ENCODE results near the gene GRHPR.

The GRHPR gene

DNA sequence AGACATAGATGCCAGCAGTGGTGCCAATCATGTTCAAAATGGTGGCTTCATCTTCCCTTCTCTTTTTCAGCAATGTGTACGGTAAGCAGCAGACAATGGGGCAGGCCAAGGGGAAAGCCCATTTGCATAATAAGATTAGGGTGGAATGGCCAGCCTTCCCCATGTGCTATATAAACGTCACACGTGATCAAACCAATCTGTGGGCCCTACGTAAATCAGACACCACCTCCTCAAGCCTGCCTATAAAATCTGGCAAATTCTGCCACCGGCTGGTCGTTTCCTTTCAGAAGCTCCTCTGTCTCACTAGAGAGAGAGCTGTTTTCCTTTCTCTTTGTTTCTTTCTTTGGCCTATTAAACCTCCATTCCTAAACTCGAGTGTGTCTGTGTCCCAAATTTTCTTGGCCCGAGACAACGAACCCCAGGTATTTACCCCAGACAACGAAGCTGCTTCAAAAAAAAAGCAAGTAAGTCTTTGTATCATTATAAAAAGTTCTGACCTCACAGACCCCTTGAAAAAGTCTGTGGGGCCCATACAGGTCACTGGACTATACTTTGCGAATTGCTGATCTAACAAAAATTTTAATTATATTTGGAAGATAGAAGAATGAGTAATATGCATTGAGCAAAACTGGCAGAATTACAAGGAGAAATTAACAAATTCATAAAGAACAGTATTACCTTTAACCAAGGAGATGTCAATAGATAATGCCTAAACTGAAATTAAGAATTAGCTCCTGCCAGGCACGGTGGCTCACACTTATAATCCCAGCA is 27.6 kb downstream of the GRHPR start:
- POLR2A ChIA-PET: interaction anchor here (0.7 to 0.9 kb wide), 3 partner anchors 14 to 16 kb away, joined by 3 to 7 read pairs (median 4); partner anchors contain the start of gene ZBTB5
- CTCF ChIA-PET: interaction anchor here (0.6 to 1.3 kb wide), 2 partner anchors 454 to 761 kb away, joined by 3 read pairs; no protein-coding TSS in a partner anchor

DNA sequence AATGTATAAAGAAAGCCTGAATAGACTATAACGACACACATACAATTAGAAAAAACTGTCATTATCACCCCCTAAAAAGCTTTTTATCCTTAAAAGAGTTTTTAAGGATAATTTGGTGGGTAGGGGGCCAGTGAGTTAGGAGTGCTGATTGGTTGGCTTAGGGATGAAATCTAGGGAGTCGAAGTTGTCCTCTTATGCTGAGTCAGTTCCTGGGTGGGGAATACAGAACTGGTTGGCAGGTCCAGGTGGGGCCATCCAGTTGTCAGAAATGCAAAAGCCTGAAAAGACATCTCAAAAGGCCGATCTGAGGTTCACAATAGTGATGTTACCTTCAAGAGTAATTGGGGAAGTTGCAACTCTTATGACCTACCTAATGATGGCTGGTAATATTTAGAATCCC is 29.1 kb downstream of the GRHPR start:
- H3K4me3 ChIP-seq (ENCODE audit: low read depth, low read length): no peak overlapping the region
- CTCF ChIA-PET: no interaction called here
- H3K4me1 ChIP-seq (ENCODE audit: control insufficient read depth, insufficient read depth, low read length): peaks cover 9% of the 10 kb centered on the region; the same call in 1 of the 2 replicates
- H3K9me3 ChIP-seq (ENCODE audit: control insufficient read depth, insufficient read depth, low read depth, low read length): no peaks in the 10 kb centered on the region
- POLR2A ChIA-PET: interaction anchor here (0.7 to 1.8 kb wide), 3 partner anchors 10 to 27 kb away, joined by 3 to 7 read pairs (median 3); no protein-coding TSS in a partner anchor
- H3K27ac ChIP-seq (ENCODE audit: extremely low read depth, low read depth, low read length): no peak overlapping the region
- H3K36me3 ChIP-seq (ENCODE audit: control insufficient read depth in 2 of 2, insufficient read depth in 1 of 2, low read length in 2 of 2): peaks cover 0 to 9% of the 10 kb centered on the region in 2 experiments; a peak in 2 of 3 replicates
- TF ChIP-seq TCF7L2 (IDR thresholded peaks at IDR 0.05; ENCODE audit: borderline replicate concordance, low read depth, low read length) (no peak), ZNF24 (tag by site-specific recombination; IDR thresholded peaks at IDR 0.05) (no peak), ZNF629 (tag by site-specific recombination; IDR thresholded peaks at IDR 0.05) (no peak), KLF17 (tag by site-specific recombination; IDR thresholded peaks at IDR 0.05) (no peak), KLF10 (tag by site-specific recombination; IDR thresholded peaks at IDR 0.05) (no peak), ZBTB6 (tag by site-specific recombination; IDR thresholded peaks at IDR 0.05) (no peak), ZNF112 (tag by site-specific recombination; IDR thresholded peaks at IDR 0.05) (no peak), ZNF184 (tag by site-specific recombination; IDR thresholded peaks at IDR 0.05) (no peak), ZXDB (tag by site-specific recombination; IDR thresholded peaks at IDR 0.05) (no peak)
- TF ChIP-seq, protein P1, sequence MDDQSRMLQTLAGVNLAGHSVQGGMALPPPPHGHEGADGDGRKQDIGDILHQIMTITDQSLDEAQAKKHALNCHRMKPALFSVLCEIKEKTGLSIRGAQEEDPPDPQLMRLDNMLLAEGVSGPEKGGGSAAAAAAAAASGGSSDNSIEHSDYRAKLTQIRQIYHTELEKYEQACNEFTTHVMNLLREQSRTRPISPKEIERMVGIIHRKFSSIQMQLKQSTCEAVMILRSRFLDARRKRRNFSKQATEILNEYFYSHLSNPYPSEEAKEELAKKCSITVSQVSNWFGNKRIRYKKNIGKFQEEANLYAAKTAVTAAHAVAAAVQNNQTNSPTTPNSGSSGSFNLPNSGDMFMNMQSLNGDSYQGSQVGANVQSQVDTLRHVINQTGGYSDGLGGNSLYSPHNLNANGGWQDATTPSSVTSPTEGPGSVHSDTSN (CRISPR knock-in tag; IDR thresholded peaks at IDR 0.05): no peak
- TF ChIP-seq, protein P2, sequence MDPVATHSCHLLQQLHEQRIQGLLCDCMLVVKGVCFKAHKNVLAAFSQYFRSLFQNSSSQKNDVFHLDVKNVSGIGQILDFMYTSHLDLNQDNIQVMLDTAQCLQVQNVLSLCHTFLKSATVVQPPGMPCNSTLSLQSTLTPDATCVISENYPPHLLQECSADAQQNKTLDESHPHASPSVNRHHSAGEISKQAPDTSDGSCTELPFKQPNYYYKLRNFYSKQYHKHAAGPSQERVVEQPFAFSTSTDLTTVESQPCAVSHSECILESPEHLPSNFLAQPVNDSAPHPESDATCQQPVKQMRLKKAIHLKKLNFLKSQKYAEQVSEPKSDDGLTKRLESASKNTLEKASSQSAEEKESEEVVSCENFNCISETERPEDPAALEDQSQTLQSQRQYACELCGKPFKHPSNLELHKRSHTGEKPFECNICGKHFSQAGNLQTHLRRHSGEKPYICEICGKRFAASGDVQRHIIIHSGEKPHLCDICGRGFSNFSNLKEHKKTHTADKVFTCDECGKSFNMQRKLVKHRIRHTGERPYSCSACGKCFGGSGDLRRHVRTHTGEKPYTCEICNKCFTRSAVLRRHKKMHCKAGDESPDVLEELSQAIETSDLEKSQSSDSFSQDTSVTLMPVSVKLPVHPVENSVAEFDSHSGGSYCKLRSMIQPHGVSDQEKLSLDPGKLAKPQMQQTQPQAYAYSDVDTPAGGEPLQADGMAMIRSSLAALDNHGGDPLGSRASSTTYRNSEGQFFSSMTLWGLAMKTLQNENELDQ (tag by site-specific recombination; IDR thresholded peaks at IDR 0.05; ENCODE audit: low read depth): no peak
- TF ChIP-seq, protein P3, sequence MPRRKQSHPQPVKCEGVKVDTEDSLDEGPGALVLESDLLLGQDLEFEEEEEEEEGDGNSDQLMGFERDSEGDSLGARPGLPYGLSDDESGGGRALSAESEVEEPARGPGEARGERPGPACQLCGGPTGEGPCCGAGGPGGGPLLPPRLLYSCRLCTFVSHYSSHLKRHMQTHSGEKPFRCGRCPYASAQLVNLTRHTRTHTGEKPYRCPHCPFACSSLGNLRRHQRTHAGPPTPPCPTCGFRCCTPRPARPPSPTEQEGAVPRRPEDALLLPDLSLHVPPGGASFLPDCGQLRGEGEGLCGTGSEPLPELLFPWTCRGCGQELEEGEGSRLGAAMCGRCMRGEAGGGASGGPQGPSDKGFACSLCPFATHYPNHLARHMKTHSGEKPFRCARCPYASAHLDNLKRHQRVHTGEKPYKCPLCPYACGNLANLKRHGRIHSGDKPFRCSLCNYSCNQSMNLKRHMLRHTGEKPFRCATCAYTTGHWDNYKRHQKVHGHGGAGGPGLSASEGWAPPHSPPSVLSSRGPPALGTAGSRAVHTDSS (tag by site-specific recombination; IDR thresholded peaks at IDR 0.05): no peak

More for the DNA sequence above, 27.6 kb downstream of the GRHPR start:
- TF ChIP-seq KLF8 (tag by site-specific recombination; IDR thresholded peaks at IDR 0.05): no peak
- no peak for TF ChIP-seq ZFP41 (tag by site-specific recombination; IDR thresholded peaks at IDR 0.05; ENCODE audit: borderline replicate concordance)
- TF ChIP-seq, protein P4, sequence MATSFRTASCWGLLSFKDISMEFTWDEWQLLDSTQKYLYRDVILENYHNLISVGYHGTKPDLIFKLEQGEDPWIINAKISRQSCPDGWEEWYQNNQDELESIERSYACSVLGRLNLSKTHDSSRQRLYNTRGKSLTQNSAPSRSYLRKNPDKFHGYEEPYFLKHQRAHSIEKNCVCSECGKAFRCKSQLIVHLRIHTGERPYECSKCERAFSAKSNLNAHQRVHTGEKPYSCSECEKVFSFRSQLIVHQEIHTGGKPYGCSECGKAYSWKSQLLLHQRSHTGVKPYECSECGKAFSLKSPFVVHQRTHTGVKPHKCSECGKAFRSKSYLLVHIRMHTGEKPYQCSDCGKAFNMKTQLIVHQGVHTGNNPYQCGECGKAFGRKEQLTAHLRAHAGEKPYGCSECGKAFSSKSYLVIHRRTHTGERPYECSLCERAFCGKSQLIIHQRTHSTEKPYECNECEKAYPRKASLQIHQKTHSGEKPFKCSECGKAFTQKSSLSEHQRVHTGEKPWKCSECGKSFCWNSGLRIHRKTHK (tag by site-specific recombination; IDR thresholded peaks at IDR 0.05): no peak
- TF ChIP-seq ZNF658 (tag by site-specific recombination; IDR thresholded peaks at IDR 0.05): no peak
- TF ChIP-seq ZNF266 (tag by site-specific recombination; IDR thresholded peaks at IDR 0.05; ENCODE audit: low read depth): no peak
- no peak for TF ChIP-seq ZBTB7A (tag by site-specific recombination; IDR thresholded peaks at IDR 0.05; ENCODE audit: low read depth)
- TF ChIP-seq ATF2 (tag by site-specific recombination; IDR thresholded peaks at IDR 0.05; ENCODE audit: low read depth): no peak
- no peak for TF ChIP-seq ZFHX2 (tag by site-specific recombination; conservative IDR thresholded peaks at IDR 0.05)
- no peak for TF ChIP-seq REPIN1 (tag by site-specific recombination; IDR thresholded peaks at IDR 0.05; ENCODE audit: low read depth)
- TF ChIP-seq ZNF48 (tag by site-specific recombination; IDR thresholded peaks at IDR 0.05): no peak
- no peak for TF ChIP-seq ZIC2 (tag by site-specific recombination; IDR thresholded peaks at IDR 0.05)
- TF ChIP-seq ZNF529 (tag by site-specific recombination; IDR thresholded peaks at IDR 0.05; ENCODE audit: insufficient replicate concordance): no peak
- no peak for TF ChIP-seq ZNF37A (tag by site-specific recombination; IDR thresholded peaks at IDR 0.05)
- TF ChIP-seq SCRT1 (tag by site-specific recombination; IDR thresholded peaks at IDR 0.05; ENCODE audit: borderline replicate concordance): no peak
- no peak for TF ChIP-seq ZNF600 (tag by site-specific recombination; IDR thresholded peaks at IDR 0.05)
- TF ChIP-seq ZNF596 (tag by site-specific recombination; IDR thresholded peaks at IDR 0.05): no peak
- Histone ChIP-seq H3K27ac (ENCODE audit: extremely low read depth, low read depth, low read length) (no peak overlapping the region), H3K9me3 (ENCODE audit: control insufficient read depth, insufficient read depth, low read depth, low read length) (no peaks in the 10 kb centered on the region), H3K4me3 (ENCODE audit: low read depth, low read length) (no peak overlapping the region), H3K4me1 (ENCODE audit: control insufficient read depth, insufficient read depth, low read length) (peaks cover 9% of the 10 kb centered on the region; the same call in 1 of the 2 replicates), H3K36me3 (ENCODE audit: control insufficient read depth in 2 of 2, insufficient read depth in 1 of 2, low read length in 2 of 2) (peaks cover 0 to 9% of the 10 kb centered on the region in 2 experiments; a peak in 2 of 3 replicates)
